Measurements from ENCODE around the gene GP1BA. TPM values are rescaled to one million over a fixed set of nuclear protein-coding genes. Genes with fewer than 3 reads are reported as not detected.
A peak's percentile ranks its signal among the peaks of the same experiment; 100 is the strongest.

The GP1BA gene
- total and polyA plus RNA-seq, 10 of the 15 experiments (the other 5 are each of a cell fraction or from before 2014, with no cell fraction given) = 0.04 to 0.67 (median 0.28) TPM; not detected in 1

DNA sequence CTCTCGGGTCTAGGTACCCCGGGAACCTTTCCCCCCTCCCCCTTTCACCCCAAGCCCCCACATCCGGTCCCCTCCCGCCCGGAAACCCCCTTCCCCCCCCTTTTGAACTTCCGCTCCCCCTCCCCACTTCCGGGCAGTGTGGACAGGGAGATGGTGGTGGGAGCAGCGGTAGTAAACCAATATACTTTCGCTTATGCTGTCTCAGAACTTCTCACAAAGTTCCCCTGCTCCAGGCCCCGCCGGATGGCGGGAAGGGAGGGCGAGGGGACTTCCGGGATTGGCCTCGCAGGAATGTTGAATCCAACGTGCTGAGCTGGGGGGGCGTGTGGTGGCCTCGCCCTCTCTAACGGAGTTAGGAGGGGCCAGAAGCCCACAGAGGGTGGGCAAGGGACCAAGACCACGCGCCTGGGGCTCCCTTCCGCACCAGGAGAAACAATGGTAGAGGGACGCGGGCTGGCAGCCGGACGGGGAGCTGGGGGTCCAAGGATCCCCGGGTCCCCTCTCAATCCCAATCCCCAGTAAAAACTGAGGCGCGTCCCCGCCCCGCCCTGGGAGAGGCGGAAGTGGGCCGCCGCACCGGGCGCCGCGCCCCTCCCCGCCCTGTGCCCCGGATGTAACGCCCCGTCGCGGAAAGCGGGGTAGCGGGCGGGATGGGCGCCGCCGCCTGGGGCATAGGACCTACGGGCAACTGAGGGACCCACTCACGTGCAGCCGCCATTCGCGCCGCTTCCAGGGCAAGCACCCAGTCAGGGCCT is 15.5 kb downstream of the GP1BA start (continued):
- TF ChIP-seq RAD21 (IDR thresholded peaks at IDR 0.05; ENCODE audit: insufficient read depth, low read depth, low read length) (no peak), NBN (IDR thresholded peaks at IDR 0.05) (peak; percentile 39; the same call in 1 of the 2 replicates), SP1 (IDR thresholded peaks at IDR 0.05; ENCODE audit: low read depth, low read length) (no peak), EED (IDR thresholded peaks at IDR 0.05; ENCODE audit: low read depth) (peak; percentile 54; the same call in 1 of the 2 replicates), MXI1 (IDR thresholded peaks at IDR 0.05; ENCODE audit: low read depth, low read length) (no peak; the same call in 1 of the 2 replicates), SRF (IDR thresholded peaks at IDR 0.05; ENCODE audit: low read depth in 2 of 2, low read length in 2 of 2) (no peak), CBX3 (IDR thresholded peaks at IDR 0.05; ENCODE audit: borderline replicate concordance, low read depth) (no peak), MYB (IDR thresholded peaks at IDR 0.05; ENCODE audit: borderline replicate concordance, low read depth, low read length) (no peak), HDAC6 (IDR thresholded peaks at IDR 0.05; ENCODE audit: unreplicated experiment) (no peak), FOXM1 (IDR thresholded peaks at IDR 0.05; ENCODE audit: low read depth, low read length) (no peak), ZNF207 (IDR thresholded peaks at IDR 0.05; ENCODE audit: borderline replicate concordance) (no peak), NFYA (IDR thresholded peaks at IDR 0.05; ENCODE audit: borderline replicate concordance, low read depth, low read length) (no peak), TAF1 (IDR thresholded peaks at IDR 0.05; ENCODE audit: borderline replicate concordance, low read depth, low read length) (peak; percentile 76), BMI1 (IDR thresholded peaks at IDR 0.05; ENCODE audit: borderline replicate concordance) (no peak), MTA2 (IDR thresholded peaks at IDR 0.05; ENCODE audit: low read depth) (no peak)
- TF ChIP-seq, protein P1, sequence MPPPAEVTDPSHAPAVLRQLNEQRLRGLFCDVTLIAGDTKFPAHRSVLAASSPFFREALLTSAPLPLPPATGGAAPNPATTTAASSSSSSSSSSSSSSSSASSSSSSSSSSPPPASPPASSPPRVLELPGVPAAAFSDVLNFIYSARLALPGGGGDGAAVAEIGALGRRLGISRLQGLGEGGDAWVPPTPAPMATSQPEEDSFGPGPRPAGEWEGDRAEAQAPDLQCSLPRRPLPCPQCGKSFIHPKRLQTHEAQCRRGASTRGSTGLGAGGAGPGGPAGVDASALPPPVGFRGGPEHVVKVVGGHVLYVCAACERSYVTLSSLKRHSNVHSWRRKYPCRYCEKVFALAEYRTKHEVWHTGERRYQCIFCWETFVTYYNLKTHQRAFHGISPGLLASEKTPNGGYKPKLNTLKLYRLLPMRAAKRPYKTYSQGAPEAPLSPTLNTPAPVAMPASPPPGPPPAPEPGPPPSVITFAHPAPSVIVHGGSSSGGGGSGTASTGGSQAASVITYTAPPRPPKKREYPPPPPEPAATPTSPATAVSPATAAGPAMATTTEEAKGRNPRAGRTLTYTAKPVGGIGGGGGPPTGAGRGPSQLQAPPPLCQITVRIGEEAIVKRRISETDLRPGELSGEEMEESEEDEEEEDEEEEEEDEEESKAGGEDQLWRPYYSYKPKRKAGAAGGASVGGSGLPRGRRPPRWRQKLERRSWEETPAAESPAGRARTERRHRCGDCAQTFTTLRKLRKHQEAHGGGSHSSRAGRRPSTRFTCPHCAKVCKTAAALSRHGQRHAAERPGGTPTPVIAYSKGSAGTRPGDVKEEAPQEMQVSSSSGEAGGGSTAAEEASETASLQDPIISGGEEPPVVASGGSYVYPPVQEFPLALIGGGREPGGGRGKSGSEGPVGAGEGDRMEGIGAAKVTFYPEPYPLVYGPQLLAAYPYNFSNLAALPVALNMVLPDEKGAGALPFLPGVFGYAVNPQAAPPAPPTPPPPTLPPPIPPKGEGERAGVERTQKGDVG (CRISPR knock-in tag; IDR thresholded peaks at IDR 0.05) = no peak
- TF ChIP-seq, protein P2, sequence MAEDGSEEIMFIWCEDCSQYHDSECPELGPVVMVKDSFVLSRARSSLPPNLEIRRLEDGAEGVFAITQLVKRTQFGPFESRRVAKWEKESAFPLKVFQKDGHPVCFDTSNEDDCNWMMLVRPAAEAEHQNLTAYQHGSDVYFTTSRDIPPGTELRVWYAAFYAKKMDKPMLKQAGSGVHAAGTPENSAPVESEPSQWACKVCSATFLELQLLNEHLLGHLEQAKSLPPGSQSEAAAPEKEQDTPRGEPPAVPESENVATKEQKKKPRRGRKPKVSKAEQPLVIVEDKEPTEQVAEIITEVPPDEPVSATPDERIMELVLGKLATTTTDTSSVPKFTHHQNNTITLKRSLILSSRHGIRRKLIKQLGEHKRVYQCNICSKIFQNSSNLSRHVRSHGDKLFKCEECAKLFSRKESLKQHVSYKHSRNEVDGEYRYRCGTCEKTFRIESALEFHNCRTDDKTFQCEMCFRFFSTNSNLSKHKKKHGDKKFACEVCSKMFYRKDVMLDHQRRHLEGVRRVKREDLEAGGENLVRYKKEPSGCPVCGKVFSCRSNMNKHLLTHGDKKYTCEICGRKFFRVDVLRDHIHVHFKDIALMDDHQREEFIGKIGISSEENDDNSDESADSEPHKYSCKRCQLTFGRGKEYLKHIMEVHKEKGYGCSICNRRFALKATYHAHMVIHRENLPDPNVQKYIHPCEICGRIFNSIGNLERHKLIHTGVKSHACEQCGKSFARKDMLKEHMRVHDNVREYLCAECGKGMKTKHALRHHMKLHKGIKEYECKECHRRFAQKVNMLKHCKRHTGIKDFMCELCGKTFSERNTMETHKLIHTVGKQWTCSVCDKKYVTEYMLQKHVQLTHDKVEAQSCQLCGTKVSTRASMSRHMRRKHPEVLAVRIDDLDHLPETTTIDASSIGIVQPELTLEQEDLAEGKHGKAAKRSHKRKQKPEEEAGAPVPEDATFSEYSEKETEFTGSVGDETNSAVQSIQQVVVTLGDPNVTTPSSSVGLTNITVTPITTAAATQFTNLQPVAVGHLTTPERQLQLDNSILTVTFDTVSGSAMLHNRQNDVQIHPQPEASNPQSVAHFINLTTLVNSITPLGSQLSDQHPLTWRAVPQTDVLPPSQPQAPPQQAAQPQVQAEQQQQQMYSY (CRISPR knock-in tag; IDR thresholded peaks at IDR 0.05) = no peak
- TF ChIP-seq, protein P3, sequence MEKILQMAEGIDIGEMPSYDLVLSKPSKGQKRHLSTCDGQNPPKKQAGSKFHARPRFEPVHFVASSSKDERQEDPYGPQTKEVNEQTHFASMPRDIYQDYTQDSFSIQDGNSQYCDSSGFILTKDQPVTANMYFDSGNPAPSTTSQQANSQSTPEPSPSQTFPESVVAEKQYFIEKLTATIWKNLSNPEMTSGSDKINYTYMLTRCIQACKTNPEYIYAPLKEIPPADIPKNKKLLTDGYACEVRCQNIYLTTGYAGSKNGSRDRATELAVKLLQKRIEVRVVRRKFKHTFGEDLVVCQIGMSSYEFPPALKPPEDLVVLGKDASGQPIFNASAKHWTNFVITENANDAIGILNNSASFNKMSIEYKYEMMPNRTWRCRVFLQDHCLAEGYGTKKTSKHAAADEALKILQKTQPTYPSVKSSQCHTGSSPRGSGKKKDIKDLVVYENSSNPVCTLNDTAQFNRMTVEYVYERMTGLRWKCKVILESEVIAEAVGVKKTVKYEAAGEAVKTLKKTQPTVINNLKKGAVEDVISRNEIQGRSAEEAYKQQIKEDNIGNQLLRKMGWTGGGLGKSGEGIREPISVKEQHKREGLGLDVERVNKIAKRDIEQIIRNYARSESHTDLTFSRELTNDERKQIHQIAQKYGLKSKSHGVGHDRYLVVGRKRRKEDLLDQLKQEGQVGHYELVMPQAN (conservative IDR thresholded peaks at IDR 0.05) = peak; percentile 24
